Hepatocyte (in vitro differentiated cells): ENCODE measurements around the gene SERPINE1. TPM values are rescaled to one million over a fixed set of nuclear protein-coding genes. Genes with fewer than 3 reads are reported as not detected.

ENCODE experiments used
- DNase-seq: peaks from one replicate; pipeline ENCODE4 v3.0.0-alpha.2; 2016; ENCODE audit warnings: low spot score
- H2AFZ ChIP-seq: fragments of 200-600 bp; sonication (generic); 2 replicates; pipeline ENCODE4 v1.6.0; 2016; ENCODE audit warnings: antibody characterized with exemption, mild to moderate bottlenecking
- H3K27ac ChIP-seq: fragments of 200-600 bp; sonication (generic); 2 replicates; pipeline ENCODE4 v1.5.1; 2016; ENCODE audit warnings: mild to moderate bottlenecking
- H3K27me3 ChIP-seq: fragments of 200-600 bp; sonication (generic); 2 replicates; pipeline ENCODE4 v1.6.1; 2016
- H3K36me3 ChIP-seq: fragments of 200-600 bp; sonication (generic); replicated peaks from 2 replicates; pipeline ENCODE4 v1.5.1; 2016; ENCODE audit warnings: low read depth; ENCODE audit not compliant: insufficient read depth
- H3K4me1 ChIP-seq: fragments of 200-600 bp; sonication (generic); 2 replicates; pipeline ENCODE4 v1.5.1; 2016; ENCODE audit warnings: mild to moderate bottlenecking, moderate library complexity; ENCODE audit not compliant: insufficient read depth
- H3K4me2 ChIP-seq: fragments of 200-600 bp; sonication (generic); 2 replicates; pipeline ENCODE4 v1.6.0; 2016
- H3K4me3 ChIP-seq: fragments of 200-600 bp; sonication (generic); 2 replicates; pipeline ENCODE4 v1.5.1; 2016; ENCODE audit warnings: mild to moderate bottlenecking
- H3K79me2 ChIP-seq: fragments of 200-600 bp; sonication (generic); 2 replicates; pipeline ENCODE4 v1.6.0; 2017; ENCODE audit warnings: mild to moderate bottlenecking
- H3K9me2 ChIP-seq: fragments of 200-600 bp; sonication (generic); replicated peaks from 2 replicates; pipeline ENCODE4 v1.6.0; 2017; ENCODE audit warnings: mild to moderate bottlenecking; ENCODE audit not compliant: insufficient read depth
- H3K9me3 ChIP-seq: fragments of 200-600 bp; sonication (generic); 2 replicates; pipeline ENCODE4 v1.5.1; 2016; ENCODE audit warnings: low read depth, mild to moderate bottlenecking
- H4K20me1 ChIP-seq: fragments of 200-600 bp; sonication (generic); 2 replicates; pipeline ENCODE4 v1.6.0; 2016; ENCODE audit warnings: mild to moderate bottlenecking; ENCODE audit not compliant: insufficient read depth, poor library complexity, severe bottlenecking
- CTCF ChIP-seq: fragments of 200-600 bp; sonication (generic); IDR thresholded peaks from 2 replicates; pipeline ENCODE4 v1.5.1; 2016; ENCODE audit warnings: antibody characterized with exemption, mild to moderate bottlenecking; ENCODE audit not compliant: poor library complexity
- EZH2 ChIP-seq: fragments of 200-600 bp; sonication (generic); IDR thresholded peaks from 2 replicates; pipeline ENCODE4 v1.6.1; 2016; ENCODE audit warnings: antibody characterized with exemption, mild to moderate bottlenecking, borderline replicate concordance
- EZH2phosphoT487 ChIP-seq: fragments of 200-600 bp; sonication (generic); IDR thresholded peaks from one replicate; pipeline ENCODE4 v1.6.1; 2018; ENCODE audit warnings: antibody characterized with exemption, mild to moderate bottlenecking, low read depth, moderate library complexity; ENCODE audit not compliant: unreplicated experiment, severe bottlenecking
- WGBS: methylation state at CpG from one replicate; pipeline ENCODE4 v1.1.6; 2016; ENCODE audit warnings: low lambda C conversion rate; ENCODE audit errors: missing lambda C conversion rate; 5-methylcytosine and 5-hydroxymethylcytosine counted together
- polyA plus RNA-seq: library from polyadenylated mRNA; unstranded; fragments of >200 nt; fragmentation: Nextera tagmentation; extraction: Ambion mirVana; gene quantifications from 2 replicates; pipeline ENCODE4 v1.2.1, GENCODE V29; 2016
- total RNA-seq: library from RNA; depleted of rRNA; stranded (reverse); fragments of >200 nt; gene quantifications from 2 replicates; pipeline ENCODE4 v1.2.3, GENCODE V29; 2014

The SERPINE1 gene
- total and polyA plus RNA-seq, 2 experiments from 2014 or later, result 98.2 to 185 TPM

DNA sequence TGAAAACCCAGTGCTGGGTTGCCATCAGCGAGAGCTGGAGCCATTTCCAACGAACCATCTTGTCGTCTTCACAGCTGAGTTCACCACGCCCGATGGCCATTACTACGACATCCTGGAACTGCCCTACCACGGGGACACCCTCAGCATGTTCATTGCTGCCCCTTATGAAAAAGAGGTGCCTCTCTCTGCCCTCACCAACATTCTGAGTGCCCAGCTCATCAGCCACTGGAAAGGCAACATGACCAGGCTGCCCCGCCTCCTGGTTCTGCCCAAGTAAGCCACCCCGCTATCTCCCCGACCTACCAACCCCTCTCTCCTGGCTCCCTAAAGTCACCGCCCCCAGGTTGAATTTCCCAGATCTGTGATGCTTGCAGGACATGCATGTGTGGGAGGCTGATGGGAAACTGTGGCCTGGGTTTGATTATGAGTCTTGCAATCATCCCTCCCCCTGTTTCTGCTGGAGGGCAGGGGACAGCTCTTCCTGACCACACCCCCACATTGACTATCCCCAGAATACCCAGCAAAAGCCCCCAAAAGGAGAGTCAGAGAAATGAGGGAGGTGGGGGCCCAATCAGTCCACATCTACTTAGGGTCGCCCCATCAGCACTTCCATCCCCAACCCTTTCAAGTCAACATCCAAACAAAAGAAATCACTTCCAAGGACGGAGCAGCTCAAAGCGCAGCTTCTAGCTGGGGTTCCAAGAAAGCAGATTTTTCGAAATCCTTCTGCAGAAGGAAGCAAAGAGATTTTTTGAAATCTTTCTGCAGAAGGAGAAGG lies 6.9 kb downstream of the SERPINE1 start:
- H3K36me3 ChIP-seq, result no peaks in the 10 kb centered on the region
- H3K9me2 ChIP-seq, result no peaks in the 10 kb centered on the region
- no peaks in the 10 kb centered on the region for H3K9me3 ChIP-seq
- H3K27me3 ChIP-seq, result no peaks in the 10 kb centered on the region
- H2AFZ ChIP-seq, result no peak overlapping the region
- WGBS, result 87% methylated on average over 15 of the region's 15 CpGs
- DNase-seq, result no peak
- H3K27ac ChIP-seq, result no peak overlapping the region
- H3K79me2 ChIP-seq, result no peaks in the 10 kb centered on the region
- no peaks in the 10 kb centered on the region for H4K20me1 ChIP-seq
- no peak for TF ChIP-seq EZH2
- TF ChIP-seq CTCF, result no peak
- TF ChIP-seq EZH2phosphoT487, result no peak
- no peak overlapping the region for H3K4me2 ChIP-seq
- no peaks in the 10 kb centered on the region for H3K4me1 ChIP-seq
- H3K4me3 ChIP-seq, result no peak overlapping the region

DNA sequence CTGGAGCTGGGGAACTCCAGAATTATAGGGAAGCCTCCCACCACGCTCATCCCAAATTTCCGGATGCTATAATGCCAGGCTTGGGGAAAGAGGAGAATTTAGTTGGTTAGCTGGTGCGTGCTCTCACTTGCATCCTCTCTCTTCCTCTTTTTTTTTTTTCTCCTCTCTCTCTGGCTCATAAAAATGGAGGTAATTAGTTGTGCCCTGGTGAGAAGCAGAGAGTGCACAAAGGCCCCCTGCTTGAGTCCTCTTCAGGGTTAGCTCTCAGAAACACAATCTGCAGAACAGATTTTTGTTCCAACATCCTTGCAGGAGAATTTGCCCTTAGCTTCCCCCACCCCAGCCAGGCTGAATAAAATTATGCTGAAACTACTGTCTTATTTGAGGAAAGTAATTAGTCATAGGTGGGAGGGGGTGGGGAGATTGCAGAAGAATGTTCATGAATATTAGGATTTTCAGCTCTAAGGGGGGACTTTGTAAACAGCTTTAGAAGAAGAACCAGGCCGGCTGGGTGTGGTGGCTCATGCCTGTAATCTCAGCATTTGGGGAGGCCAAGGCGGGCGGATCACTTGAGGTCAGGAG lies 7.6 kb downstream of the SERPINE1 start:
- H3K9me2 ChIP-seq, result no peaks in the 10 kb centered on the region
- H4K20me1 ChIP-seq, result no peaks in the 10 kb centered on the region
- no peaks in the 10 kb centered on the region for H3K4me1 ChIP-seq
- H3K9me3 ChIP-seq, result no peaks in the 10 kb centered on the region
- H3K27me3 ChIP-seq, result no peaks in the 10 kb centered on the region
- no peak overlapping the region for H3K4me2 ChIP-seq
- H3K27ac ChIP-seq, result no peak overlapping the region
- no peak overlapping the region for H2AFZ ChIP-seq
- no peaks in the 10 kb centered on the region for H3K36me3 ChIP-seq
- WGBS, result 82% methylated on average over 6 of the region's 6 CpGs
- DNase-seq, result no peak
- H3K79me2 ChIP-seq, result no peaks in the 10 kb centered on the region
- H3K4me3 ChIP-seq, result no peak overlapping the region
- TF ChIP-seq EZH2phosphoT487 (no peak), EZH2 (no peak), CTCF (no peak)

DNA sequence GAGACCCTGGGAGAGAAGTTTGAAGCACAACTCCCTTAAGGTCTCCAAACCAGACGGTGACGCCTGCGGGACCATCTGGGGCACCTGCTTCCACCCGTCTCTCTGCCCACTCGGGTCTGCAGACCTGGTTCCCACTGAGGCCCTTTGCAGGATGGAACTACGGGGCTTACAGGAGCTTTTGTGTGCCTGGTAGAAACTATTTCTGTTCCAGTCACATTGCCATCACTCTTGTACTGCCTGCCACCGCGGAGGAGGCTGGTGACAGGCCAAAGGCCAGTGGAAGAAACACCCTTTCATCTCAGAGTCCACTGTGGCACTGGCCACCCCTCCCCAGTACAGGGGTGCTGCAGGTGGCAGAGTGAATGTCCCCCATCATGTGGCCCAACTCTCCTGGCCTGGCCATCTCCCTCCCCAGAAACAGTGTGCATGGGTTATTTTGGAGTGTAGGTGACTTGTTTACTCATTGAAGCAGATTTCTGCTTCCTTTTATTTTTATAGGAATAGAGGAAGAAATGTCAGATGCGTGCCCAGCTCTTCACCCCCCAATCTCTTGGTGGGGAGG lies 10.8 kb downstream of the SERPINE1 start:
- H3K27me3 ChIP-seq, result no peaks in the 10 kb centered on the region
- H3K4me2 ChIP-seq, result peak overlapping the region; percentile 63
- TF ChIP-seq EZH2phosphoT487 (no peak), CTCF (no peak), EZH2 (no peak)
- H3K36me3 ChIP-seq, result no peaks in the 10 kb centered on the region
- no peaks in the 10 kb centered on the region for H4K20me1 ChIP-seq
- H3K4me3 ChIP-seq, result no peak overlapping the region
- H3K9me2 ChIP-seq, result no peaks in the 10 kb centered on the region
- no peaks in the 10 kb centered on the region for H3K79me2 ChIP-seq
- no peaks in the 10 kb centered on the region for H3K4me1 ChIP-seq
- DNase-seq, result no peak
- peak overlapping the region; percentile 80 for H3K27ac ChIP-seq
- no peak overlapping the region for H2AFZ ChIP-seq
- no peaks in the 10 kb centered on the region for H3K9me3 ChIP-seq
- WGBS, result 82% methylated on average over 9 of the region's 9 CpGs
